ENCODE measurements around the gene SEC23A.
"Not testable (repeated sequence)": the region's sequence is repeated elsewhere in the genome, so short reads cannot be mapped to it uniquely, and the experiment has no call there.

Gene SEC23A

DNA sequence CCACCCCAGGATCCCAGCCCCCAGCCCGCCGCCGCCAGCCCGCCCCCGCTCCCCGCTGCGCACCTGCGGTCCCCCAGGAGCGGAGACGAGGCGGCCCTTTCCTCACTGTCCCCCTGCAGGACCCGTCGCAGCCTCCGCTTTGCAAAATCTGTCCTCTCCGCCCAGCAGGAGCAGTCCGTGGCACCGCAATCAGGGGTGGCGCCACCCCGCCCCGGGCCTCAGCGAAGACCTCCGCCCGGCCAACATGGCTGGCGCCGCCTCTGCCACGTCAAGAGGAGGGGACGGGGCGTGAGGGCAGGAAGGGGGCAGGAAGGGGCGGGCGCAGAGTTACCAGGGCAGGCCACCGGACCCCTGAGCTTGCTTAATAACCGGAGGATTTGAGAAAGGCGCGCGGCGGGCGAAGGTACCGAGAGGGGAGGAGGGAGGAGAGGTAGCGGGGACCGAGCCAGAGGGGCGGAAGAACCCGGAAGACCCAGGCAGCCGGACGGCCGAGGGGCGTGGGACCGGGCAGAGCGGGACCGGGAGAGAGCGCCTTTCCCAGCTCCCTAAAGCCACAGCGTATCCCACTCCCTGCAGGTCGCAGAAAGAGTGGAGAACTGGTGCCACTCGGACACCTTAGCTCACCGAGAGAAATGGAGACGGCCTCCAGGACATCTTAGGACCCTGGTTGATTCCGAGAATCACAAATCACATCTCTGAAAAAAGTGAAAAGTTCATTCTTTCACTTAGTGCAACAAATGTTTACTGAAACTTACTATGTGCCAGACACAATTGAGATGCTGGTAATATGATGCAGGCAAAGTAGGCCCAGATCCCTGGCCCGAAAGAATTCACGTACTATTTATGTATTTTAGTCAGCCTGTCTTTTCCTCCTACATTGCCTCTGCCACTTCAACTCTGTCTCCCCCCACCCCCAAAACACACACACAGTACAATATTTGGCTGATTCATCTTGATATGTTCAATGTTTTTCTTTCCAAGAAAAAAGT, at the start of gene SEC23A:
SEC23A (minus strand) TSS at position 267 of the 989 bp plus-strand sequence. CDS start 7,117 bp downstream, outside the sequence.
- peak; percentile 74 to 80 for DNase-seq (ENCODE audit: low read depth in 2 of 2)

DNA sequence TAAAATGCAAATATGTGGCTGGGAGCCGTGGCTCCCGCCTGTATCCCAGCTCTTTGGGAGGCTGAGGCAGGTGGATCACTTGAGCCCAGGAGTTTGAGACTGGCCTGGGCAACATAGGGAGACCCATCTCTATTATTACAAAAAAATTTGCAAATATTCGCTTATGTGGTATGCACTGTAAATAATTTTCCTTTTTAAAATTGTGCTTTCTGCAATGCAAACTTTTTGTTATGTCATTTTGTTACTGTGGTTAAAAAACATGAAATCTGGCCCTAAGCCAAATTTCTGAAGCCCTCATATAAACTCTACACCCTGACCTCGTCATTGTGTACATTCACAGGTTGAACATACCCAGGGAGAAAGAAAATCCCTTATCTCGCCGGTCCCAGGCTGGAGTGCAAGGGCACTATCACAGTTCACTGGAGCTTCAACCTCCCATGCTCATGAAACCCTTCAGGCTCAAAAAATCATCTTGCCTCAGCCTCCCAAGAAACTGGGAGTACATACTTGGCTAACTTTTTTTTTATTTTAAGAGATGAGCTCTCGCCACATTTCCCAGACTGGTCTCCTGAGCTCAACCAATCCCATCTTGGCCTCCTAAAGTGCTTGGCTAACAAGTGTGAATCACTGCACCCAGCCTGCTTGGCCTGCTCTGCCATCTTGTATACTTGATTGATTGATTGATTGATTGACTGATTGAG, 42.4 kb upstream of the SEC23A start:
- no peak for DNase-seq (ENCODE audit: low read depth in 2 of 2)

DNA sequence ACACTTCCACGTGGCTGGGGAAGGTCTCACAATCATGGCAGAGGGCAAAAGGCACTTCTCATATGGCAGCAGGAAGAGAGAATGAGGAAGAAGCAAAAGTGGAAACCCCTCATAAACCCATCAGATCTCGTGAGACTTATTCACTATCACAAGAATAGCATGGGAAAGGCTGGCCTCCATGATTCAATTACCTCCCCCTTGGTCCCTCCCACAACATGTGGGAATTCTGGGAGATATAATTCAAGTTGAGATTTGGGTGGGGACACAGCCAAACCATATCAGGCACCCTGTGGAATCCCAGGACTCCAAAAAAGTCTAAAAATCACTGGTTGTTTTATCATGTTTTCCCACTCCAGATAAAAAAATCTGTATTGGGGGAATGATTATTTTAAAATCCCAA, 40.2 kb upstream of the SEC23A start:
- not testable (repeated sequence) for DNase-seq (ENCODE audit: low read depth in 2 of 2)

DNA sequence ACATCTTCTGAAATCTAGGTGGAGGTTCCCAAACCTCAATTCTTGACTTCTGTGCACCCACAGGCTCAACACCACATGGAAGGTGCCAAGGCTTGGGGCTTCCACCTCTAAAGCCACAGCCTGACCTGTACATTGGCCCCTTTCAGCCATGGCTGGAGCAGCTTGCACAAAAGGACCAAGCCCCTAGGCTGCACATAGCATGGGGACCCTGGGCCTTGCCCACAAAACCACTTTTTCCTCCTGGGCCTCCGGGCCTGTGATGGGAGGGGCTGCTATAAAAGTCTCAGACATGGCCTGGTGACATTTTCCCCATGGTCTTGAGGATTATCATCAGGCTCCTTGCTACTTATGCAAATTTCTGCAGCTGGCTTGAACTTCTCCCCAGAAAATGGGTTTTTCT, 38.6 kb upstream of the SEC23A start:
- DNase-seq (ENCODE audit: low read depth in 2 of 2): not testable (repeated sequence)

DNA sequence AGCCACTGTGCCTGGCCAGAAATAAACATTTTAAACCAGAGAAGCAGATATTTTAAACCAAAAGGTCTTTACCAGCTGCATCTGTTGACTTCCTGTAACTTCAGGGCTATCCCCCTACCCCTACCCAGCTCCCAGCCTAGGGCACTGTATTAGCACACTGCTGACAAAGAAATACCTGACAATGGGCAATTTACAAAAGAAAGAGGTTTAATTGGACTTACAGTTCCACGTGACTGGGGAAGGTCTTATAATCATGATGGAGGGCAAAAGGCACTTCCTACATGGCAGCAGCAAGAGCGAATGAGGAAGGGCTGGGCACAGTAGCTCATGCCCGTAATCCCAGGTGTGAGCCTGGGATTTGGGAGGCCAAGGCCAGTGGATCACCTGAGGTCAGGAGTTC, 37.1 kb upstream of the SEC23A start:
- DNase-seq (ENCODE audit: low read depth in 2 of 2): no peak

DNA sequence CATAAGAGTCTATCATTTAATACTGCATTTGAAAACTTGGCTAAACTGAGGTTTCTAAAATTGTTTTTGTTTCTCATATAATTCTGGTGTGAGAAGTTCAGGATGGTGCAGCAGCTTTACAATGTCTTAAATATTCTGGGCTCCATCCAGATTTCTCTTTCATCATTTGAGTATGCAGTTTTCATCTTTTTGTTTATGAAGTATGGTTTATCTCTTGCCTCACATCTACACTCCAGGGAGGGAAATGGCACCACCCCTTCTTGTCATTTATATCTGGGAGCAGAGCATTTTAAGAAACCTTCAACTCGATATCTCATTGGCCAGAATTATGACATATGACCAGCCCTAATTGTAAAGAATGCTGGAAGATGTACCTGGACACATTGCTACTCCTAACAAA, 35.4 kb upstream of the SEC23A start:
- no peak for DNase-seq (ENCODE audit: low read depth in 2 of 2)

DNA sequence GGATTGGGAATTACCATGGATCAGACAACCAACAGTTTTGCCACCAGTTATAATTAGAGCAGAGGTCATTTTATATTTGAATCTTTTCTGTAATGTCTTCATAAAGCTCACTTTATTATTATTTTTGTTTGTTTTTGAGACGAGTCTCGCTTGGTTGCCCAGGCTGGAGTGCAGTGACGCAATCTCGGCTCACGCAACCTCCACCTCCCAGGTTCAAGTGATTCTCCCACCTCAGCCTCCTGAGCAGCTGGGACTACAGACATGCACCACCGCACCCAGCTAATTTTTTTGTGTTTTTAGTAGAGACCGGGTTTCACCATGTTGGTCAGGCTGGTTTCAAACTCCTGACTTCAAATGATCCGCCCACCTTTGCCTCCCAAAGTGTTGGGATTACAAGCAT, 34.8 kb upstream of the SEC23A start:
- DNase-seq (ENCODE audit: low read depth in 2 of 2): not testable (repeated sequence)

DNA sequence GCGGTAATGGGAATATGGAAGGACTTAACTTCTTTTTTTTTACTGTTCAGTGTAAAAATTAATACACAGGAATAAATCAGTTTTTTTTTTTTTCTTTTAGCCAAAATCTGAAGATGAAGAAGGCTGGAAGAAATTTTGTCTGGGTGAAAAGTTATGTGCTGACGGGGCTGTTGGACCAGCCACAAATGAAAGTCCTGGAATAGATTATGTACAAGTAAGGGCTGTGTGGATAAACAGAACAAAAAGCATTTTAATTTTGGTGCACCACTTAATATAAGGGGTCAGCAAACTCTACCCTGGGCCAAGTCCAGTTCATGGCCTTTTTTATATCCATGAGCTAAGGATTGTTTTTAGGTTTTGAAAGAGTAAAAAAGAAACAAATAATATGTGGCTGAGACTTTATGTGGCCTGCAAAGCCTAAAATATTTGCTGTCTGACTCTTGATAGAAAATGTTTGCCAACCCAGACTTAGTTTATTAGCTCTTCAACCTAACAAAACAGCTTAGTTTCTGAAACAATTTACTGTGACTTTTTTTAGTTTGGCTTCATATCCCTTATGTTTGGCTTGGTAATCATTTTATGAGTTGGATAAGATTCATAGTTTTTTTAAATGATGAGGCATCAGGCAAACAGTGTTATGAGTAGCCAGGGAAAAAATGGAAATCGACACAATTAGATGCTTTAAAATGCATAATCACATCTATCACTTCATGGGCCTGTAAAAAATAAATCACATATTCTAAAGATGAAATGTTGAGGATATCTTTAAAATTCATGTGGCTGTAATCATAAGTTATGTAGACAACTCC, 19.5 kb upstream of the SEC23A start:
- DNase-seq (ENCODE audit: low read depth in 2 of 2): no peak

DNA sequence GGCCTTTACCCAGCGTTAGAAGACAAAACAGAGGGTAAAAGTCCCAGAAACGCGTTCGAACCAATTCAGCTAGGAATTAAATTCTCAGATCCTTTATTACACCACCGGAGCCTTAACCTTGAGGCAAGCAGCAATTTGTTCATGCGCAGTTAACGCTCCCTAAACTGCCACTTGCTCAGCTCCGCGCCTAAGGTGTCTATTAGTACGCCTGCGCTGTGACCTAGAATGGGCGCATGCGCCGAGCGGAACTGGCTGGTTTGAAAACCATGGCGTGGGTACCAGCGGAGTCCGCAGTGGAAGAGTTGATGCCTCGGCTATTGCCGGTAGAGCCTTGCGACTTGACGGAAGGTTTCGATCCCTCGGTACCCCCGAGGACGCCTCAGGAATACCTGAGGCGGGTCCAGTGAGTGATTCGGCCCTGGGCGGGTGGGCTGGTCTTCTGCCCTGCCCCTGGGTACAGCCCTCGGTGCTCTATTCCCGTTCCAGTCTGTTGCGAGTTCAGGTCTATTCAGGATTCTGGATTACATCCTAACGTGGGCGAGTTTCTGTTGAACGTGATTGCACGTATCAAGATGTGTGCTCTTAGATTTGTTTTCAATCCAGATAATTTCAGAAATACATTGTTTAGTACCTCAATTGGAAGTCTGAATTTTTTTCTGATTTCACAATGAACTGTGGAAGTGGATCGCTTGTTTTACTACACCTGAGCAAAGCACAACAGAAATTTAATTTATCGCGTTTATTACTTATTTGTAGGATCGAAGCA, 11.2 kb upstream of the SEC23A start, which contains the start of gene GEMIN2:
GEMIN2 (plus strand) TSS at position 251 of the 766 bp plus-strand sequence; CDS start at position 267, 16 bp downstream.
- DNase-seq (ENCODE audit: low read depth in 2 of 2): peak; percentile 86 to 89

DNA sequence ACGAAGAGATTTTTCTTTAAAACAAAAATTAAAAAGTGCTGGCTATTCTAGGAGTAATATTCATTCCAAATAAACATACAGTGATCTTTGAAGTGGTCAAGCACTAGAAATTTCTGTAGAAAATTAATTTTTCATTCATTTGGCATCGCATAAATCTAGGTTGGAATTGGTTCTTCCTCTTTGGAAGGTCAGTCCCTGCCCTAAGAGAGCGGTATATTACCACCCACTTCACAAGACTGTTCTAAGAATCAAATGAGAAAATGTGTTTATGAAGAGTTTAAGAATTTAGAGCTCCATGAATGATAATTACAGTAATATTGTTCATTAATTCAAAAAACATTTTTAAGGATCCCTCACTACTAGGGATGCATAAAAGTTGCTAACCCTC, 10.6 kb upstream of the SEC23A start:
- no peak for DNase-seq (ENCODE audit: low read depth in 2 of 2)

DNA sequence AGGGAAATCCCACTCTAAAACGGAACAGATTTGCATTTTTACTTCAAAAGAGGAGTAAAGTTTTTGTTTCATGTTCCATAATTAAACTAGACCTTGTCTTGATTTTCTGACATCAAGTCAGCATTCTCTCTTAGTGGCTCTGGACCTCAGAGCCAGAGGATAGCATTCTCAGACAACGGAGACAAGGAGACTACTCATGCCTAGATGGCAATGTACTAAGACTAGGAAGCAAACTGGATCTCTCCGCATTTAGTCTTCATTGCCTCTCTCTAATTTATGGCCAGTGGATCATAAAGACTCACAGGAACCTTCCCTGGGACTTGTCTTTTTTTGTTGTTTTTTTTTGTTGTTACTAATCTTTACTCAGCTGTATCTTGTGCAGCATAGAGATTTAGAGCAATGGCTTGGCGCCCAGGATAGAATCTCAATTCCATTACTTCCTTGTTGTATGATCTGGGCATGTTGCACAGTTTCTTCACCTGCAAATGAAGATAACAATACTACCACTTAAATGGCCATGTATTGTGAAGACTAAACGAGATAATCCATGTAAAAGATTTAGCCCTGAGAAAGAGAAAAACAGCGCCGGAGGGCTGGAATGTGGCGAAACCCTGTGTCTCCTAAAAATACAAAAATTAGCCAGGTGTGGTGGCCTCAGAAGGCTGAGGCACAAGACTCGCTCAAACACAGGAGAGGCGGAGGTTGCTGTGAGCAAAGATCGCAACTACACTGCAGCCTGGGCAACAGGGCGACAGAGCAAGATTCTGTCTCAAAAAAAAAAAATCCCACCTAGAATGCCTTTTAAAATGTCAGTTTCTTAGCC, 7.1 kb upstream of the SEC23A start:
- no peak for DNase-seq (ENCODE audit: low read depth in 2 of 2)

DNA sequence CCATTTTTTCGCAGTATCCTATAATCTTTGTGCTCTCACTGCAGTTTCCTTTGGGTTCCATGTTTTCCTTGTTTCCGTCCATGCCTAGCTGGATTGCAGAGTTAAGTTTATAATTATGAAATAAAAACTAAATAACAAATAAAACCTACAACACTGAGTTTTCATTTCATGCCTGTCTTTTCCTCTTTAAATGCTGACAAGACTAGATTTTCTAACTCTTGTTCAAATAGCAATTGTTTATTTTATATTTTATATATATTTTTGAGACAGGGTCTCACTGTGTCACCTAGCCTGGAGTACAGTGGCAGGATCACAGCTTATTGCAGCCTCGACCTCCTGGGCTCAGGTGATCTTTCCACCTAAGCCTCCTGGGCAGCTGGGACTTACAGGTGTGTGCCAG, 5.8 kb upstream of the SEC23A start:
- DNase-seq (ENCODE audit: low read depth in 2 of 2): no peak

DNA sequence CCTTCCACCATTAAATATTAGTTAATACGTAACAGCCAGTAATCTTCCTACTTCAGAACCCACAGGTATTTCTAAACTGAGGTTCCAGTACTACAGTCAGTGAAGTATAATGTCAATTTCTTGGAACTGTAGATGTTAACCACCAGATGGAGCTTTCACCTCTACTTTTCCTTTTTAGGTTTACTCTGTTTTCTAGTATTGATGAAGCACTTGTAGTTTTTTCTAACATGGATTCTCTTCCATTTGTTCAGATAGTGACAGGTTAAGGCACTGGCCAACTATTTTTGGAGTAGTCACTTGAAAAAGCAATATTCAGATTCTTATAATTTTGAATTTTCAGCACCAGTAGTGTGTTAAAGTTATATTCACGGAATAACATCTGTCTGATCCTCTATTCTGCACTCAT, 4.6 kb upstream of the SEC23A start:
- no peak for DNase-seq (ENCODE audit: low read depth in 2 of 2)

DNA sequence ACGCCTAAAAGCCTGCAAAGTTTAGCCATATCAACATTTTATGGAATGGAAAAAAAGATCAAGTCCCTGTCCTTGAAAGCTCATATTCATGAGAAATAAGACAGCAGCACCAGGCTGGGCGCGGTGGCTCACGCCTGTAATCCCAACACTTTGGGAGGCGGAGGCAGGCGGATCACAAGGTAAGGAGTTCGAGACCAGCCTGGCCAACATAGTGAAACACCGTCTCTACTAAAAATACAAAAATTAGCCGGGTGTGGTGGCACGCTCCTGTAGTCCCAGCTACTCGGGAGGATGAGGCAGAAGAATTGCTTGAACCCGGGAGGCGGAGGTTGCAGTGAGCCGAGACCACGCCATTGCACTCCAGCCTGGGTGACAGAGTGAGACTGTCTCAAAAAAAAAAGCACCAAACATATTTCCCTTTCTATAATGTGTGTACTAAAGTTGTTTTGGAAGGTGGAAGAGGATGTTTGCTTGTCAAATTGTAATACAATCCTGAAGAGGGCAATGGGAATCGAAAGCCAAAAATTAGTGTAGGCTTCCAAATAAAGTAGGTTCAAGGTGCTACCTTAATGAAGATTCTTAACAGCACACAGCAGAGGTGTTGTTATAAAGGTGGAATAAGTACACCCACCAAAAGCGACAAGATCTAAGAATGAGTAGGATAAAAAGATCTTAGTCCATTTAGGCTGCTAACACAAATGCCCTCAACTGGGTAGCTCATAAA, 1.2 kb upstream of the SEC23A start:
- not testable (repeated sequence) for DNase-seq (ENCODE audit: low read depth in 2 of 2)

DNA sequence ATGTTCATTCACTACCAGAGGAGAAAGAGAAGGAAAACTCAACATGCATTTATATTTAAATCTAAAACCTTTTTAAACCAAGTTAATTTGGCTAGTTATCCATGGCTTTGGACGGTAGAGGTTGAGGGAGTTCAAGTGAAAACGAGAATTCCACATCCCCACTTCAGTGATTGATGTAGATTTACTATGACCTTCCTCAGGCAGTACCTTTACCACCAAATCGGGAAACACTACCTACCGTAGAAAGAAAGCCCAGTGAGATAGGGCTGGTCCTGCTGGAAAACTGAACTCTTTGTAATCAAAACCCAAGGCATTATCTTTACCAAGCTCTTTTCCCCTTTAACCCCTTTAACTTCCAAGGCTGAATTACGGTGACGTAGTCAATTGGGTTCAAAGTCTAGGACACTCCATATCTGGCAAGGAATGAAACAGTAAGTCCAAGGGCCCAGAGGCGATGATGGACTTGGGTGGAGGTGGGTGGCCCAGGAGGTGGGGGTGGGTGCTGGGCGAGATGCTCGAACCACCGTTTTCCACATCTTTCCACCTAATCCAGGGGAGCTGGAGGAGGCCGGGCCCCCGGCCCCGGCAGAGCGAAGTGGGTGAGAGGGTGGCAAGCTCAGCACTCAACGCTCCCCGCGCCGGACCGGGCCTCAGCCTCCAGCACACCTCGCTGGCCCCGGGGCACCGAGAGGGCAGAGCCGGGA, 618 bp downstream of the SEC23A start:
- DNase-seq (ENCODE audit: low read depth in 2 of 2): no peak

DNA sequence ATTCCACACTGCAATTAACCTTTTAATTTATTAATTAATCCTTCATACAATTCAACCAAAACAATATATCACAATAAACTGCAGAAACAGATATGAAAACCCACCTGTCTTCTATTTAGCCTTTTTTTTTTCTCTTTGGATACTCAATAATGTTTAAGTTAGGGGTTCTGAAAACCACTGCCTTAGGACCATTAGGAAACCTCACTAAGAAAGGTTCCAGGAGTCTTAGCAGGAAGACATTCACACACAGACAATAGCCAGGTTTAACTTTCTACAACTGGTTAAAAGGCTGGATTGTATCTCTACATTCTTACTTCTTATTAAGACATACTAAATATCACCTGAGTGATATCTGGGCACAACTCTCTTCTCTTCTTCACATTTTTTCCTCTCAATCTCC, 3.3 kb downstream of the SEC23A start:
- DNase-seq (ENCODE audit: low read depth in 2 of 2): no peak

DNA sequence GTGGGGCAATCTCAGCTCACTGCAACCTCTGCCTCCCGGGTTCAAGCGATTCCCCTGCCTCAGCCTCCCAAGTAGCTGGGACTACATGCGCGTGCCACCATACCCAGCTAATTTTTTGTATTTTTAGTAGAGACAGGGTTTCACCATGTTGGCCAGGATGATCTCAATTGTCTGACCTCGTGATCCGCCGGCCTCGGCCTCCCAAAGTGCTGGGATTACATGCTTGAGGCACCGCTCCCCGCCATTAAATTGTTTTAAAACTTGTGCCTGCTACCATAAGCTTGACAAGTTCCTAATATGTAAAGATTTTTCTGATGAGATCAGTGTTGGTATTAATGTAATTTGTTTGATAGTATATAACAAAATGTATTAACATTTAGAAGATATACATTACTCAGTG, 3.8 kb downstream of the SEC23A start:
- DNase-seq (ENCODE audit: low read depth in 2 of 2): not testable (repeated sequence)

DNA sequence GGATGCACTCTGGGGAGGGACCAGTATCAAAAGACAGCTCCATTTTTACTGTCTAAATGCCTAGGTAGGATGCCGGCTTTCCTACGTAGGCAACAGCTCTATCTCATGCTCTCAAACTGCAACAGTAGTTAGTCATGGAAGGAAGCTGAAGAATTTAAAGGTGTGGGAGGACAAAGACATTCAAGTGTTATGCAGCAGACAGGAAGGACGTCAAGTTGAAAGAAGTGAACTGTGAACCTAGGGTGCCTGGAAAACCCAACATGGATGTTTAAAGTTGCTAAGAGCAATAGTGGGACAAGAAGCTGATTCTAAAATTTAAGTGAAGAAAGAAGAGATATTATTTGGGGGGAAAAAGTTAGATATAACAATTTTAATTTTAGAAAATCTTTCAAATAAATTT, 5.9 kb downstream of the SEC23A start:
- DNase-seq (ENCODE audit: low read depth in 2 of 2): no peak

DNA sequence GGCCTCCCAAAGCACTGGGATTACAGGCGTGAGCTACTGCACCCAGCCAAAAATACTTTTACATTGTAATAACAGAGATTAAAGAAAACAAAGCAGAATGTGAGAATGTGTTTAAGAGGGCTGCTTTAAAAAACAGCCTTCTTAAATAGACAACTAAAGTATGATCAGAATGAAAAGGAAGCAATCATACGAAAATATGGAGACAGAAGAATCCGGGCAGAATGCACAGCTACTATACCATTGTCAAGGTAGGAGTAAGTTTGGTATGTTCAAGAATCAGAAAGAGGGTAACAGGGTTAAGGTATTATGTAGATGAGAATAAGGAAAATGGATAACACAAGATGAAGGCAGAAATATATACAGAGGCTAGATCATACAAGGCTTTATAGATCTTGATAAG, 8.5 kb downstream of the SEC23A start:
- no peak for DNase-seq (ENCODE audit: low read depth in 2 of 2)
